ENCODE data around the gene XYLT1.

DNA sequence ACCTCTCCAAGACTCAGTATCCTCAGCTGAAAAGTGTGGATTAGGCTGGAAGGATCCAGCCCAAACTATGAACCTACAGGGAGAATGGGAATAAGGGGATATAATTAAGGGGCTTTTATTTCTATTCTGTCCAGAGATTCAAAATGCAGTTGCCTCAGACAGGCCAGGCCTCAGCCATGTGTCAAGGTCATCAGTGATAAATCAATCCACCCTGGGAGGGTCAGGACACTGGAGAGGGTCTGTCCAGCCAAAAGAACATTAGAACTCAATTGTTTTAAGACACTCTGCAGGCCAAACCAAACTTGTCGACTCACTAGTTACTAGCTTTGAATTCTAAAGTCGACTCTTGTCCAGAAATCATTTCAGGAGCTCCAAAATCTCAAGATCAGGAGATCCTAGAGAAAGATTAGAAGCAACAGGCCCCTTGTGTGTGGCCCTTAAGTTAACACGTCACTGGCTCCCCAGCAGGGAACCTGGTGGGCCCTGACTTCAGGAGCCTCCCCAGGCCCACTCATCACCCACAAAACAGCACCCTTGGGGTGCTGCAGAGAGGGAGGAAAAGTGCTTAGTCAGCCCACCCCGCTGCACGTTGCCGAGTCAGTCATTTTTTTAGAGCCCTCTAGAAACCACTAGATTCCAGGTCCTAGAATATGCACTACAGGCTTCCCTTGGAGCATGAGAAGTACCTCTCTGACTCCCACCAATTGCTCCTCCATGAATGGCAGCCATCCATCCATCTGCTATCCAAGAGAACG lies 156.8 kb downstream of the XYLT1 start:
- TF ChIP-seq MAFK (IDR thresholded peaks at IDR 0.05; ENCODE audit: low read depth, low read length) (peak; percentile 6; the same call in 1 of the 2 replicates), NRF1 (IDR thresholded peaks at IDR 0.05; ENCODE audit: low read depth, low read length) (no peak), POLR2AphosphoS5 (IDR thresholded peaks at IDR 0.05; ENCODE audit: low read depth, low read length) (no peak), TAF1 (IDR thresholded peaks at IDR 0.05; ENCODE audit: low read depth, low read length) (no peak), ASH2L (IDR thresholded peaks at IDR 0.05; ENCODE audit: low read length) (no peak), CHD2 (IDR thresholded peaks at IDR 0.05; ENCODE audit: low read length) (no peak), YY1 (IDR thresholded peaks at IDR 0.05; ENCODE audit: low read depth, low read length) (no peak), SP2 (IDR thresholded peaks at IDR 0.05; ENCODE audit: low read length) (no peak), POLR2A (IDR thresholded peaks at IDR 0.05; ENCODE audit: control extremely low read depth in 1 of 2, low read depth in 2 of 2, low read length in 2 of 2) (no peak)
- TF ChIP-seq, protein P1, sequence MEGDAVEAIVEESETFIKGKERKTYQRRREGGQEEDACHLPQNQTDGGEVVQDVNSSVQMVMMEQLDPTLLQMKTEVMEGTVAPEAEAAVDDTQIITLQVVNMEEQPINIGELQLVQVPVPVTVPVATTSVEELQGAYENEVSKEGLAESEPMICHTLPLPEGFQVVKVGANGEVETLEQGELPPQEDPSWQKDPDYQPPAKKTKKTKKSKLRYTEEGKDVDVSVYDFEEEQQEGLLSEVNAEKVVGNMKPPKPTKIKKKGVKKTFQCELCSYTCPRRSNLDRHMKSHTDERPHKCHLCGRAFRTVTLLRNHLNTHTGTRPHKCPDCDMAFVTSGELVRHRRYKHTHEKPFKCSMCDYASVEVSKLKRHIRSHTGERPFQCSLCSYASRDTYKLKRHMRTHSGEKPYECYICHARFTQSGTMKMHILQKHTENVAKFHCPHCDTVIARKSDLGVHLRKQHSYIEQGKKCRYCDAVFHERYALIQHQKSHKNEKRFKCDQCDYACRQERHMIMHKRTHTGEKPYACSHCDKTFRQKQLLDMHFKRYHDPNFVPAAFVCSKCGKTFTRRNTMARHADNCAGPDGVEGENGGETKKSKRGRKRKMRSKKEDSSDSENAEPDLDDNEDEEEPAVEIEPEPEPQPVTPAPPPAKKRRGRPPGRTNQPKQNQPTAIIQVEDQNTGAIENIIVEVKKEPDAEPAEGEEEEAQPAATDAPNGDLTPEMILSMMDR (IDR thresholded peaks at IDR 0.05; ENCODE audit: control extremely low read depth in 1 of 3, insufficient read depth in 1 of 3, low read depth in 1 of 3, low read length in 3 of 3), result no peak

Data from H1 (cell line).